T-helper 2 cell treated with Interferon-gamma antibody and Interleukin-4, amounts not matched to agents 5 μg/mL and 100 μg/mL, for 36 hours (primary cell): ENCODE data around the gene GHITM.
"Not testable (repeated sequence)": the region's sequence is repeated elsewhere in the genome, so short reads cannot be mapped to it uniquely, and the experiment has no call there.

Source experiments
- DNase-seq: peaks from one replicate; pipeline ENCODE4 v3.0.0; 2021; ENCODE audit warnings: low spot score
- H3K27ac Mint-ChIP-seq: one replicate; pipeline ENCODE4 v1.8.0; 2021; ENCODE audit warnings: mild to moderate bottlenecking, mixed read lengths
- H3K27me3 Mint-ChIP-seq: one replicate; pipeline ENCODE4 v1.8.0; 2021; ENCODE audit warnings: low read depth, mixed read lengths
- H3K36me3 Mint-ChIP-seq: one replicate; pipeline ENCODE4 v1.8.0; 2021; ENCODE audit warnings: low read depth, mixed read lengths
- H3K4me1 Mint-ChIP-seq: one replicate; pipeline ENCODE4 v1.8.0; 2021; ENCODE audit warnings: low read depth, mixed read lengths
- H3K4me3 Mint-ChIP-seq: one replicate; pipeline ENCODE4 v1.8.0; 2022; ENCODE audit warnings: mild to moderate bottlenecking, moderate library complexity, mixed read lengths
- H3K9me3 Mint-ChIP-seq: one replicate; pipeline ENCODE4 v1.8.0; 2021; ENCODE audit warnings: mixed read lengths

The GHITM gene

DNA sequence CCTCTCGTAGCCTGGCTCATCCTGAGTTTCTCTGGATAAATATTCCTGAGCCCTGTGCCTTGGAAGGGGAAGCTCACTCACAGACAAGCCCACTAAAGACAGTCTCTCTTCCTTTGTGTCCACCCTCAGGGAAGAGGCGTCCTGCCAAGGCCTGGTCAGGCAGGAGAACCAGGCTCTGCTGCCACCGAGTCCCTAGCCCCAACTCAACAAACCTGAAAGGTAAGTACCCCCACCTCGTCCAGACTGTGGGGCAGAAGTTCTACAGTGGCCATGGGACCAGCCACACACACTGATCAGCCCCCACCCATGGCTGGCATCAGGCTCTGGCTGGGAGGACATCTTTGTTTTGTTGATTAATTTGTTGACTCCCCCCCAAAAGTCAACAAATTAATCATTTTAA is 37.0 kb downstream of the GHITM start:
- H3K27ac Mint-ChIP-seq, result peak overlapping the region; percentile 65
- H3K4me1 Mint-ChIP-seq, result peaks cover 2% of the 10 kb centered on the region
- H3K27me3 Mint-ChIP-seq, result no peaks in the 10 kb centered on the region
- no peaks in the 10 kb centered on the region for H3K36me3 Mint-ChIP-seq
- H3K4me3 Mint-ChIP-seq, result no peak overlapping the region
- no peak for DNase-seq
- no peaks in the 10 kb centered on the region for H3K9me3 Mint-ChIP-seq

DNA sequence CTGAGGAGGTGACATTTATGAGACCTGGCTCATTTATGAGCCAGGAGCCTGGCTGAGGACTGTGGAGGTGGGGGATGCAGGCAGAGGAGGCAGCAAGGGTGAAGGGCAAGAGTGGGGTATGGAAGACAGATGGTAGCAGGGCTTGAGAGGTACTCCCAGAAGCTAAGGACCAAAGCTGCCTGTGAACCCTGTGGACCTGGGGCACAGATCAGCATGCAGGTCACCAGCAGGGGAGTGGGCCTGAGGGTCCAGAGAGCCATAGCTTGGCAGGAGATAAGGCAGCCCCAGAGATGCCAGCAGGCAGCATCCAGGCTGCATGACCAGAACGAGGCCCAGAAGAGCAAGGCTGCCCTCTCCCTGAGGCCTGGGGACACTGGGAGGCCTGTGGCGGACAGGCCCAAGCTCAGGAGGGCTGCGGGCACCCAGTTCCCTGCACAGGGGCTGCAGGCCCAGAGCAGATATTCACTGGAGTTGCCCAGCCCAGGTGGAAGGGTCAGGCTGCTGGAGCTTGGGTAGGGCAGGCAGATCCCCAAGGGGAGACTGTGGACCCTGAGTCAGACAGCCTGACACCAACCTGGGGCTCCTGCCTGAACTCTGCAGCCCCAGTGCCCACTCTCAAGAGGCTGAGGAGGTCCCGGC is 37.6 kb downstream of the GHITM start:
- H3K9me3 Mint-ChIP-seq, result no peaks in the 10 kb centered on the region
- H3K4me3 Mint-ChIP-seq, result no peak overlapping the region
- H3K27ac Mint-ChIP-seq, result peak overlapping the region; percentile 65
- H3K36me3 Mint-ChIP-seq, result no peaks in the 10 kb centered on the region
- no peaks in the 10 kb centered on the region for H3K27me3 Mint-ChIP-seq
- H3K4me1 Mint-ChIP-seq, result peaks cover 2% of the 10 kb centered on the region
- no peak for DNase-seq

DNA sequence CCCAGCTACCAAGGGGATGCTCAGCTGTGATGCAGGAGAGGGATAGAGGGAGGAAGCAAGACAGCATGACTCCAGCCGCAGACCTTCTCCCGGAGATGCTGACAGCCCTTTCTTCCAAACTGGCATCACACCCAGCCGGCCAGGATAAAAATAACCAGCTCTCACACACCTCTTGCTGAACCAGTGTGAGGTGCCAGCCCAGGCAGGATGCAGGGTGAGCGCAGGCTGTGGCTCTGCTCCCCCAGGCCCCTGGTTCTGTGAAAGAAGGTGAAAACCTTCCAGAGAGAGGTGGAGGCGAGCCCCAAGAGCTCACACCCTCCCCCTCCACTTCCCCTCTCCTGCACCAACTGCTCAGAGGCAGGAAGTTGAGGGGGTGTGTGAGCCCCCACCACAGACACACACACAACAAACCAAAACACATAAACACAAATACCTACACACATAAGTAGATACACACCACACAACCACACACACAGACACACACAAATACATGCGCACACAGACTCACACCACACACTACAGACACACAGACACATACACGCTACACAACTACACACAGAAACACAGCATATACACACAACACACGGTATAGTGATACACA is 38.3 kb downstream of the GHITM start:
- Mint-ChIP-seq H3K27me3 (no peaks in the 10 kb centered on the region), H3K4me3 (no peak overlapping the region), H3K9me3 (no peaks in the 10 kb centered on the region), H3K4me1 (peaks cover 2% of the 10 kb centered on the region), H3K36me3 (no peaks in the 10 kb centered on the region), H3K27ac (no peak overlapping the region)
- DNase-seq, result no peak

- no peak overlapping the region for H3K4me3 Mint-ChIP-seq
- H3K36me3 Mint-ChIP-seq, result no peaks in the 10 kb centered on the region
- H3K9me3 Mint-ChIP-seq, result no peaks in the 10 kb centered on the region
- H3K4me1 Mint-ChIP-seq, result peaks cover 2% of the 10 kb centered on the region
- no peak overlapping the region for H3K27ac Mint-ChIP-seq
- no peak for DNase-seq
- H3K27me3 Mint-ChIP-seq, result no peaks in the 10 kb centered on the region
Observed at GRCh38 chr10:84178160-84178609, 38.9 kb downstream of the GHITM start.

- H3K9me3 Mint-ChIP-seq, result no peaks in the 10 kb centered on the region
- no peaks in the 10 kb centered on the region for H3K27me3 Mint-ChIP-seq
- no peak overlapping the region for H3K27ac Mint-ChIP-seq
- DNase-seq, result no peak
- no peak overlapping the region for H3K4me3 Mint-ChIP-seq
- peaks cover 2% of the 10 kb centered on the region for H3K4me1 Mint-ChIP-seq
- no peaks in the 10 kb centered on the region for H3K36me3 Mint-ChIP-seq
Observed at GRCh38 chr10:84179059-84179710, 39.9 kb downstream of the GHITM start.

- not testable (repeated sequence) for H3K4me3 Mint-ChIP-seq, H3K36me3 Mint-ChIP-seq, H3K4me1 Mint-ChIP-seq, H3K9me3 Mint-ChIP-seq, DNase-seq, H3K27me3 Mint-ChIP-seq, H3K27ac Mint-ChIP-seq
Observed at GRCh38 chr10:84180386-84180785, 41.1 kb downstream of the GHITM start.

DNA sequence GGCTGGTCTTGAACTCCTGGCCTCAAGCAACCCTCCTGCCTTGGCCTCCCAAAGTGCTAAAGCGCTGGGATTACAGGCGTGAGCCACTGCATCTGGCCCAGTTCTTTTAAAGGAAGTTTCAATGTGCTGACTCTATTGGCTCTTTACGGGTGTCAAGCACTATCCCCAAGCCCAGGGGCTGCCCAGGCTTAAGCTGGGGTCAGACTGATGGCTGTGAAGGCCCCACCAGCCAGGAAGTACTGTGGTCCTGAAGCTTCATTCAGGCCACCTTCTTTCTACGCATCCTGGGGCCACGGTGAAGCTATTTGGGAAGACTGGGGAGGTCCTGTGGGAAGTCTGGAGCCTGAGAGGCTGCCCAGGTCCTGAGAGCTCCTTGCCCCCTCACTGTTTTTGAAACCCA is 42.3 kb downstream of the GHITM start:
- no peak for DNase-seq
- no peak overlapping the region for H3K4me3 Mint-ChIP-seq
- H3K9me3 Mint-ChIP-seq, result no peaks in the 10 kb centered on the region
- H3K4me1 Mint-ChIP-seq, result peaks cover 5% of the 10 kb centered on the region
- no peaks in the 10 kb centered on the region for H3K36me3 Mint-ChIP-seq
- no peaks in the 10 kb centered on the region for H3K27me3 Mint-ChIP-seq
- H3K27ac Mint-ChIP-seq, result no peak overlapping the region

- Mint-ChIP-seq H3K4me1 (peaks cover 3% of the 10 kb centered on the region), H3K36me3 (no peaks in the 10 kb centered on the region), H3K27ac (no peak overlapping the region), H3K4me3 (no peak overlapping the region), H3K27me3 (no peaks in the 10 kb centered on the region), H3K9me3 (no peaks in the 10 kb centered on the region)
- DNase-seq, result no peak
Observed at GRCh38 chr10:84184517-84184916, 45.2 kb downstream of the GHITM start.

DNA sequence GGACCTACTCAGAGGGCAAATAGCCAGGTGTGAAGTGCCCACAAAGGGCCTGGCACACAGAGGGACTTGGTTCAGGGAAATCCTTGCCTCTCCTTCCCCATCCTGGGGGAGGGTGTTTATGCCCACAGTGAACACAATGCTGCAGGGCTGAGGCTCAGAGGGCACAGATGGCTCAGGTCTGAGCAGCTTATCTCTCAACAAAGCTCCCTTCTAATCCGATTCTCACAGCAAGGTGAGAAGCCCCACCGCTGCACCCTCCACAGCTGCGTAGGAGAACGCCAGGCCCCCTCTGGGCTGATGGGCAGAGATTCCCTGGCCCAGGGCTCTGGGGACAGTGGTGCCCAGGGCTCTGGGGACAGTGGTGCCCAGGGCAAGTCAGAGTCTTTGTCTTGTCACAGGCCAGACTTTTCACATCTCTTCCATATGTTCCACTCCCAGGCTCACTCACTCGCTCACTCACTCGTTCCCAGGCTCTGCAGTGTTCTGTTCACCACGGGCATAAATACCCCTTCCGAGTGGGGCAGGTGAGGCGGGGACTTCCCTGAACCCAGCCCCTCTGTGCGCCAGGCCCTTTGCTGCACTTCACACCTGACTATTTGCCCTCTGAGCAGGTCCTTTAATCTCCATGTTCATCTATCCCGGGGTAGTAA is 46.3 kb downstream of the GHITM start:
- Mint-ChIP-seq H3K27ac (no peak overlapping the region), H3K4me3 (no peak overlapping the region), H3K9me3 (no peaks in the 10 kb centered on the region), H3K27me3 (no peaks in the 10 kb centered on the region), H3K4me1 (peaks cover 3% of the 10 kb centered on the region), H3K36me3 (no peaks in the 10 kb centered on the region)
- DNase-seq, result no peak

GRCh38 chr10:84188815-84189214 is 49.5 kb downstream of the GHITM start:
- peaks cover 9% of the 10 kb centered on the region for H3K4me1 Mint-ChIP-seq
- no peak overlapping the region for H3K4me3 Mint-ChIP-seq
- no peaks in the 10 kb centered on the region for H3K36me3 Mint-ChIP-seq
- no peak overlapping the region for H3K27ac Mint-ChIP-seq
- no peak for DNase-seq
- no peaks in the 10 kb centered on the region for H3K9me3 Mint-ChIP-seq
- peaks cover 19% of the 10 kb centered on the region for H3K27me3 Mint-ChIP-seq

DNA sequence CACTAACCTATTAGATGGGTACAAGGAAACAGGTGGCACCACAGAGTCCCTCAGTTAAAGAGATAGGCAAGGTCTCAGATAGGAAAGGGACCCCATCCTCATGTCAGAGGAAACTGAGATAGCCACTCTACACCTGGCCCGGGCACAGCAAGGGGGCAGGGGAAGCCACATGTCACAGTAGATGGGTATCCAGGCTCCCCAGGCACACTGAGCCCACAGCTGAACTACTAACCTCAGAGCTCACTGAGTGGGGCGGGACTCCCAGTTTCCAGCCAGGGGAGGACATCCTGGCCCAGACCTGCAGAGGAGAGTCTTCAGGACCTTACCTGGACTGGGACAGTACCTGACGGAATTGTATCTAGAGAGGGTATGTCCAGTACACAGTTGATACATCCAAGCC is 51.3 kb downstream of the GHITM start:
- H3K4me1 Mint-ChIP-seq, result peaks cover 5% of the 10 kb centered on the region
- no peak overlapping the region for H3K4me3 Mint-ChIP-seq
- no peaks in the 10 kb centered on the region for H3K36me3 Mint-ChIP-seq
- peaks cover 30% of the 10 kb centered on the region for H3K27me3 Mint-ChIP-seq
- no peaks in the 10 kb centered on the region for H3K9me3 Mint-ChIP-seq
- no peak overlapping the region for H3K27ac Mint-ChIP-seq
- no peak for DNase-seq

GRCh38 chr10:84191106-84191505 is 51.8 kb downstream of the GHITM start:
- no peaks in the 10 kb centered on the region for H3K9me3 Mint-ChIP-seq
- DNase-seq, result no peak
- H3K4me3 Mint-ChIP-seq, result no peak overlapping the region
- no peak overlapping the region for H3K27ac Mint-ChIP-seq
- H3K27me3 Mint-ChIP-seq, result peaks cover 35% of the 10 kb centered on the region
- no peaks in the 10 kb centered on the region for H3K36me3 Mint-ChIP-seq
- peaks cover 5% of the 10 kb centered on the region for H3K4me1 Mint-ChIP-seq

DNA sequence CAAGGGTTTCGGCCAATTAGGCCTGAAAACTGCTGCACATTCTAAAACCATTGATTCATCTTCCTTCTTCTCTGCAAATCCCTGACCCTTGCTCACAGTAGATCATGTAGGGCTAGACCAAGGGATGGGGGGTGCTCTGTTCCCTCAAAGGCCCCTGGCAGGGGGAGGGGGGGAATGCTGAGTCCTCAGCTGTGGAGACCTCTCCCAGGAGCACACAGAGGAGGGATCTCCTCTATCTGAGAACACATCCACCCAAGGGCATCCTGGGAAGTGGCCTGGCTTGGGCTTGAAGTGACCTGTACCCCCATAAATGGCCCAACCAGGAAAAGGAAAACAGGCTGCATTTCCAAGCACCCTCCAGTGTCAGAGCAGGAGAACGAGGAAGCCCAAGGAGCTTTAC is 54.0 kb downstream of the GHITM start:
- H3K4me1 Mint-ChIP-seq, result peaks cover 5% of the 10 kb centered on the region
- H3K4me3 Mint-ChIP-seq, result no peak overlapping the region
- DNase-seq, result no peak
- H3K9me3 Mint-ChIP-seq, result no peaks in the 10 kb centered on the region
- no peaks in the 10 kb centered on the region for H3K36me3 Mint-ChIP-seq
- H3K27ac Mint-ChIP-seq, result no peak overlapping the region
- H3K27me3 Mint-ChIP-seq, result peaks cover 47% of the 10 kb centered on the region

DNA sequence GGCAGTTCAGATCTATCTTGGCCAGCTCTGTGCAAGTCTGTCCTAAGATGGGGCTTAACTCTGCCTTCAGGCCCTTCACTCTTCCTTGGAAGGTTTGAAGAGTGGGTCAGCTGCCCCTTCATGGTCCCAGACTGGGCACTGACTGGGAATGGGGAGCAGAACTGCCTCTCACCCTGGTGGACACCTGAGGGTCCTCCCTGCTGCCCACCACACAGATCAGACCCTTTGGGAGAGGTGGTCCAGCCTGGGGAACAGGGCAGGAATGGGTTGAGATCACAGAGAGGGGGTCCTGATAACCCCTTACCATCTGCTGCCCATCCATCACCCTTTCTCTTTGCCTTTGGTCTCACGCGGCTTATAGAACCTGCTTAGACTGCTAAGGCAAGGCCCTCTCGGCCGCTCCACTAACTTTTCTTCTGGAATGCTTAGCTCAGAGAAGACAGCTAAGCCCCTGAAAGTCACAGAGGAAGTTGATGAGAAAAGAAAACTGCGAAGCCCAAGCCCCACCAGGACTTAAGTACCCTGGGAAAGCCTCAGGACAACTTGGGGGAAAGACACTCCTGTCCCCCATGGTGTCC is 54.6 kb downstream of the GHITM start:
- no peak overlapping the region for H3K4me3 Mint-ChIP-seq
- DNase-seq, result no peak
- H3K27me3 Mint-ChIP-seq, result peaks cover 48% of the 10 kb centered on the region
- H3K36me3 Mint-ChIP-seq, result no peaks in the 10 kb centered on the region
- H3K27ac Mint-ChIP-seq, result no peak overlapping the region
- no peaks in the 10 kb centered on the region for H3K9me3 Mint-ChIP-seq
- peaks cover 5% of the 10 kb centered on the region for H3K4me1 Mint-ChIP-seq
